Large intestine (tissue), 3 donors: ENCODE data around the gene REPS2. TPM values are rescaled to one million over a fixed set of nuclear protein-coding genes. Genes with fewer than 3 reads are reported as not detected.

Experiments used
- DNase-seq, 2 donors: peaks; one replicate each; pipeline versions ENCODE4 v3.0.0 to v3.0.0-alpha.2; 2013
- H3K27ac ChIP-seq: one replicate; pipeline ENCODE4 v1.5.1; 2013; ENCODE audit warnings: low read length
- H3K27me3 ChIP-seq: 2 replicates; pipeline ENCODE4 v1.6.1; 2013; ENCODE audit warnings: low read length; ENCODE audit not compliant: control insufficient read depth, insufficient read depth
- H3K36me3 ChIP-seq: 2 replicates; pipeline ENCODE4 v1.6.1; 2013; ENCODE audit warnings: low read length; ENCODE audit not compliant: control insufficient read depth, insufficient read depth
- H3K4me1 ChIP-seq: one replicate; pipeline ENCODE4 v1.6.1; 2013; ENCODE audit warnings: low read length; ENCODE audit not compliant: control insufficient read depth, insufficient read depth
- H3K4me3 ChIP-seq: one replicate; pipeline ENCODE4 v1.5.1; 2013; ENCODE audit warnings: low read length
- H3K9me3 ChIP-seq: one replicate; pipeline ENCODE4 v1.6.1; 2013; ENCODE audit warnings: mild to moderate bottlenecking, low read depth, low read length, moderate library complexity; ENCODE audit not compliant: control insufficient read depth
- WGBS: methylation state at CpG from one replicate; pipeline ENCODE4 v1.1.5; 2013; ENCODE audit warnings: low lambda C conversion rate; ENCODE audit not compliant: insufficient coverage; 5-methylcytosine and 5-hydroxymethylcytosine counted together
- polyA plus RNA-seq: library from polyadenylated mRNA; unstranded; fragments of 120-200 nt; gene quantifications from one replicate; pipeline ENCODE4 v1.2.1, GENCODE V29; 2013

REPS2 gene
- polyA plus RNA-seq, 1 donor = 3.7 TPM

- no CpG with 5 or more reads among the region's 1 CpG for WGBS
- Histone ChIP-seq H3K36me3 (no peaks in the 10 kb centered on the region), H3K27me3 (no peaks in the 10 kb centered on the region), H3K4me1 (no peaks in the 10 kb centered on the region), H3K9me3 (no peaks in the 10 kb centered on the region), H3K27ac (no peak overlapping the region), H3K4me3 (no peak overlapping the region)
- no peak for DNase-seq
Measured at GRCh38 chrX:16924631-16925480, 21.6 kb upstream of the REPS2 start.

DNA sequence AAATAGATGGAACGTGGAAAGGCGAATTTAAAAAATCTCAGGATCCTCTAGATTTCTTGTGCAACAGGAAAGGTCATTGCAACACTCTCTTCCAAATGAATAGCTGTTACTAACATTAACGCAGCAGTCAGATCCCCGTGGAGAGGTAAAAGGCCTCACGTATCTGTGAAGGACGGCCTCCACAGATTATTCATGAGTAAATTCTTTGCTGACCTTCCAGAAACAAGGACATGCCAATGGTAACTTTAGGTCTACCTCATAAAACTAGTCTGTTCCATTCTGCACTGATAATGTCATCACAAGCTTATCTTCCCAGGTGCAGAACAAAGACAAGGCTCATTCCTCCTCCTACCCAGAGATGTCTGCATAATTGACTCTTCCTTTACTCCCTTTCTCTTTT is 16.1 kb upstream of the REPS2 start:
- Histone ChIP-seq H3K27ac (no peak overlapping the region), H3K4me1 (no peaks in the 10 kb centered on the region), H3K9me3 (no peaks in the 10 kb centered on the region), H3K36me3 (no peaks in the 10 kb centered on the region), H3K27me3 (no peaks in the 10 kb centered on the region), H3K4me3 (no peak overlapping the region)
- WGBS = no CpG with 5 or more reads among the region's 6 CpGs
- peak in 1 of 2 donors; percentile 46 for DNase-seq

DNA sequence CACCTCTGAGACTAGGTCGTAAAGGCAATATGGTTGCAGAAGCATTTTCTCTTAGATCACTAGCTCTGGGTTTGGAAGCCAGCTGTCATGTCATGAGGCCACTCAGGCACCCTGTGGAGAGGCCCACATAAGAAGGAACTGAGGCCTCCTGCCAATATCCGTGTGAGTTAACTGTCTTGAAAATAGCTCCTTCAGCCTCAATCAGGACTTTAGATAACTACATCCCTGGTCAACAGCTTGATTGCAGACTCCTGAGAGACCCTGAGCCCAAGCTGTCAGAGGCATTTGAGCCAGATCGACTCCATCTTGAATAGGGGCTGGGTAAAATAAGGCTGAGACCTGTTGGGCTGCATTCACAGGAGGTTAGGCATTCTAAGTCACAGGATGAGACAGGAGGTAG is 15.1 kb upstream of the REPS2 start:
- no peaks in the 10 kb centered on the region for H3K4me1 ChIP-seq

DNA sequence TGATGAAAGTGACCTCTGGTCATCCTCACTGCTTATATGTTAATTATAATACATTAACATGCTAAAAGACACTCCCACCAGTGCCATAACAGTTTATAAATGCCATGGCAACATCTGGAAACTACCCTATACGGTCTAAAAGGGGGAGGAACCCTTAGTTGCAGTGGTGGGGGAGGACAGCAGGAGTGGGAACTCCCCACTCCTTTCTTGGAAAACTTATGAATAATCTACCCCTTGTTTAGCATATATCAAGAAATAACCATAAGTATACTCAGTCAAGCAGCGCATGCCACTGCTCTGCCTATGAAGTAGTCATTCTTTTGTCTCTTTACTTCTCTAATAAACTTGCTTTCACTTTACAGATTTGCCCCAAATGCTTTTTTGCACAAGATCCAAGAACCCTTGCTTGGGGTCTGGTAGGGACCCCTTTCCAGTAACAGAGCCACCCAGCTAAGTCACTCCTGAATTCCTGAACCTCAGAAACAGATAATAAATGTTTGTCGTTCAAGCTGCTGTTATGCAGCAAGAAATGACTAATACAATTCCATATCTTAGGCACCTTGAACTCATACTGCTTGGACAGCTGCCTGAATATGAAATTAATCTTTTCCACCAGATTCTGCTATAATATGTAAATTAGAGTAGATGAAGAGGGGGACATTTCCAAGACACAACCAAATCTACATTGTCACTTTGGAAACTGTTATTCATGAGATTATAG is 14.4 kb upstream of the REPS2 start:
- Histone ChIP-seq H3K27me3 (no peaks in the 10 kb centered on the region), H3K36me3 (no peaks in the 10 kb centered on the region), H3K9me3 (no peaks in the 10 kb centered on the region), H3K27ac (no peak overlapping the region), H3K4me3 (no peak overlapping the region), H3K4me1 (no peaks in the 10 kb centered on the region)
- WGBS = no CpG with 5 or more reads among the region's 3 CpGs
- DNase-seq = peak in 1 of 2 donors; percentile 6

More for the DNA sequence above, 15.1 kb upstream of the REPS2 start:
- Histone ChIP-seq H3K9me3 (no peaks in the 10 kb centered on the region), H3K36me3 (no peaks in the 10 kb centered on the region), H3K27ac (no peak overlapping the region), H3K4me3 (no peak overlapping the region), H3K27me3 (no peaks in the 10 kb centered on the region)
- WGBS = no CpG with 5 or more reads among the region's 3 CpGs
- peak in 1 of 2 donors; percentile 22 for DNase-seq

- DNase-seq = no peak
- H3K27ac ChIP-seq = no peak overlapping the region
- H3K9me3 ChIP-seq = no peaks in the 10 kb centered on the region
- no peaks in the 10 kb centered on the region for H3K4me1 ChIP-seq
- H3K4me3 ChIP-seq = no peak overlapping the region
- WGBS = no CpG with 5 or more reads among the region's 3 CpGs
- no peaks in the 10 kb centered on the region for H3K27me3 ChIP-seq
- no peaks in the 10 kb centered on the region for H3K36me3 ChIP-seq
Measured at GRCh38 chrX:16934185-16934584, 12.3 kb upstream of the REPS2 start.

DNA sequence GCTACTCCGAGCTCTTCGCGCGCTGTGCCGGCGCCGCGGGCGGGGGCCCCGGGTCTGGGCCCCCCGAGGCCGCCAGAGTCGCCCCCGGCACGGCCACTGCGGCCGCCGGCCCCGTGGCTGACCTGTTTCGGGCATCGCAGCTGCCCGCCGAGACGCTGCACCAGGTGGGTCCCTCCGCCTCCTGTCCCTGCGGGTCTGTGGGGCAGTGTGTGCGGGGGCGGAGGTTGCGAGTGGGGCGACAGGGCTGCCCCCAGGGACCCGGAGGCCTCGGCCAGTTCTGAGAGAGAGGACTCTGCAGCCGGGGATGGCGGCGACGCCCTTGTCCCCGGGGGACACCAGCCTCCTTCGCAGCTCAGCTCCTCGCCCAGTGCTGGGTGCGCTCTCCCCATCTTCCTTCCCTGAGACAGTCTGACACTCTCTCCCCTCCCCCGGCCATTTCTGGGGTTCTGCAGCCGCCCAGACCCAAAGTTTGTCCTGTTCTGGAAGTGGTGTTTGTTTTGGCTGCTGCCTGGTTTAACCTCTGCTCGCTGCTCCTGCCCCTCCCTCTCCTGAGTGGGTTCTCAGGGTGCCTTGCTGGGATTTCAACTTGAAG is 609 bp downstream of the REPS2 start:
- no CpG with 5 or more reads among the region's 43 CpGs for WGBS
- H3K27ac ChIP-seq = no peak overlapping the region

DNA sequence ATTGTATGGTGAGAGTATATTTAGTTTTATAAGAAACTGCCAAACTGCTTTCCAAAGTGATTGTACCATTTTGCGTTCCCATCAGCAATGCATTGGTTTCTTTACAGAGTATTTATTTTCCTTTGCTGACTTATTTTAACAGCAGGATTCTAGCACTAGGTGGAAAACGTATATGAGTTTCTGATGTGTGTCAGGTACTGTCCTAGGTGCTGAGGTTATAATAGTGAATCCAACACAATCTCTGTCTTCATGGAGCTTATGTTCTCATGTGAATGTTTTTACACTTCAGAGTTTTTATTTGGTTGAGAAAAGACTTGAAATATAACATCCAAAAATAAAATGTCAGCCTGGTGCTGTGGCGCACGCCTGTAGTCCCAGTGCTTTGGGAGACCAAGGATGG is 4.0 kb downstream of the REPS2 start:
- Histone ChIP-seq H3K4me1 (no peaks in the 10 kb centered on the region), H3K36me3 (no peaks in the 10 kb centered on the region), H3K27ac (no peak overlapping the region), H3K9me3 (no peaks in the 10 kb centered on the region), H3K27me3 (no peaks in the 10 kb centered on the region), H3K4me3 (no peak overlapping the region)
- DNase-seq = no peak
- no CpG with 5 or more reads among the region's 4 CpGs for WGBS

More for the DNA sequence above, 609 bp downstream of the REPS2 start:
- DNase-seq = peak in 1 of 2 donors; percentile 36
- Histone ChIP-seq H3K9me3 (no peaks in the 10 kb centered on the region), H3K4me1 (no peaks in the 10 kb centered on the region), H3K27me3 (no peaks in the 10 kb centered on the region), H3K36me3 (no peaks in the 10 kb centered on the region), H3K4me3 (peak overlapping the region; percentile 51)

GRCh38 chrX:16953606-16954211 is 7.3 kb downstream of the REPS2 start:
- Histone ChIP-seq H3K4me3 (no peak overlapping the region), H3K9me3 (no peaks in the 10 kb centered on the region), H3K27ac (no peak overlapping the region), H3K4me1 (no peaks in the 10 kb centered on the region), H3K27me3 (no peaks in the 10 kb centered on the region), H3K36me3 (no peaks in the 10 kb centered on the region)
- 50% methylated on average over 1 of the region's 7 CpGs for WGBS
- DNase-seq = no peak

GRCh38 chrX:16957751-16958150 is 11.3 kb downstream of the REPS2 start:
- Histone ChIP-seq H3K36me3 (no peaks in the 10 kb centered on the region), H3K27ac (no peak overlapping the region), H3K4me3 (no peak overlapping the region), H3K9me3 (no peaks in the 10 kb centered on the region), H3K27me3 (no peaks in the 10 kb centered on the region), H3K4me1 (no peaks in the 10 kb centered on the region)
- no CpG with 5 or more reads among the region's 3 CpGs for WGBS
- no peak for DNase-seq

DNA sequence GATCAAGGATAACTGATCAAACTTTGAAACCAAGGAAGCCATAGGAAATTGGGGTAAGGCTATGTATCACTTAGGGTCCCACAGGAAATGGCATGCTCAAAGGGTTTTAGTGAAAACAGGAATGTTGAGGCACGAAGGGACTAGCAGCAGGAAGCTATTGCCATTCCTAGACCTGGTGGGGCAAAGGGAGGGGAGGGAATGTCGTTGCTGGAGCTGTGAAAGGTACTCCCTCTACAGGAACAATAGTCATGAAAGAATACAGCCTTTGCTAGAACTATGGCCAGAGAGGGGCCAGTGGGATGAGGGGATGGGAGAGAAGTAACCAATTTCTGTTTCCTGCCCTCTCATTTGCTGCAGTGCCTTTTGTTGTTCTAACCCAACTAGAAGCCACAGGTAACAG is 11.9 kb downstream of the REPS2 start:
- Histone ChIP-seq H3K27me3 (no peaks in the 10 kb centered on the region), H3K9me3 (no peaks in the 10 kb centered on the region), H3K27ac (no peak overlapping the region), H3K36me3 (no peaks in the 10 kb centered on the region), H3K4me3 (no peak overlapping the region), H3K4me1 (no peaks in the 10 kb centered on the region)
- no CpG with 5 or more reads among the region's 2 CpGs for WGBS
- no peak for DNase-seq
